ENCODE measurements around the gene HOOK1.

DNA sequence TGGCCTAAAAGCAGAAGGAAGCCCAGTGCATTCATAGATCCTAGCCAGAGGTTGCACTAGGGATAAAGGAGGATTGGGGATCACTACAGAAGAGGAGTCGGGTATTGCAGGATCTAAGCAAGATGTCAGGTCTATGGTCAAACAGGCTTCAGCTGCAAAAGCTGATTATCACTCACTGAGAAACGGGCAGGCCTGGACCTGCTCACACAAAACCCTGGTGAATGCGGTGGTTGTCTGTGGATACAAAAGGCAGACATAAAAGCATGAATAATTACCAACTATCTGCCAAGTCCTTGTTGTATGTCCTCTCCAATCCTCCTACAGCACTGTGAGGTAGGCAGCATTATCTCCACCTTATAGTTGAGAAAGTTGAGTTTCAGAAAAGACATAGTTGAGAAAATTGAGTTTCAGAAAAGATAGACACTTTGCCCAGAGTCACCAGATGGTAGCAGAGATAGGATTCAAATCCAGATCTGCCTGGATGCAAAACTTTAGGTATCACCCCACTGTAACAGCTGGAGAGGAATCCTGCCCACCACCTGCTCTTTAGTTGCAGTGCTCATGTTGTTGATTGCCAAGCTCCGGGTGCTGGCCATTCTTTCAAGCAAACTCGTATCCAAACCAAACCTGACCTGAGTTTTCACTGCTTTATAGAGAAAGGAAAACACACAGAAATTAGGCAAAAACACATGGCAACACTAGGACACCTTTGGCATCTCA, 49.6 kb upstream of the HOOK1 start:
- TF ChIP-seq, protein P1, sequence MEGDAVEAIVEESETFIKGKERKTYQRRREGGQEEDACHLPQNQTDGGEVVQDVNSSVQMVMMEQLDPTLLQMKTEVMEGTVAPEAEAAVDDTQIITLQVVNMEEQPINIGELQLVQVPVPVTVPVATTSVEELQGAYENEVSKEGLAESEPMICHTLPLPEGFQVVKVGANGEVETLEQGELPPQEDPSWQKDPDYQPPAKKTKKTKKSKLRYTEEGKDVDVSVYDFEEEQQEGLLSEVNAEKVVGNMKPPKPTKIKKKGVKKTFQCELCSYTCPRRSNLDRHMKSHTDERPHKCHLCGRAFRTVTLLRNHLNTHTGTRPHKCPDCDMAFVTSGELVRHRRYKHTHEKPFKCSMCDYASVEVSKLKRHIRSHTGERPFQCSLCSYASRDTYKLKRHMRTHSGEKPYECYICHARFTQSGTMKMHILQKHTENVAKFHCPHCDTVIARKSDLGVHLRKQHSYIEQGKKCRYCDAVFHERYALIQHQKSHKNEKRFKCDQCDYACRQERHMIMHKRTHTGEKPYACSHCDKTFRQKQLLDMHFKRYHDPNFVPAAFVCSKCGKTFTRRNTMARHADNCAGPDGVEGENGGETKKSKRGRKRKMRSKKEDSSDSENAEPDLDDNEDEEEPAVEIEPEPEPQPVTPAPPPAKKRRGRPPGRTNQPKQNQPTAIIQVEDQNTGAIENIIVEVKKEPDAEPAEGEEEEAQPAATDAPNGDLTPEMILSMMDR (IDR thresholded peaks at IDR 0.05): no peak
- no peak for TF ChIP-seq POLR2A (IDR thresholded peaks at IDR 0.05)
